A549 (cell line): ENCODE results near the gene SLX1A. TPM values are rescaled to one million over a fixed set of nuclear protein-coding genes. Genes with fewer than 3 reads are reported as not detected.
"Not testable (repeated sequence)": the region's sequence is repeated elsewhere in the genome, so short reads cannot be mapped to it uniquely, and the experiment has no call there.

ENCODE experiments used
- ATAC-seq, 2 experiments: fragments of 200-7000 bp in 1 of 2; fragments of >200 bp in 1 of 2; cut with Nextera tagmentation in 1 of 2; cut with Tn5 transposase in 1 of 2; 3 replicates each; pipeline versions ENCODE4 v1.8.0 to v1.9.1; 2018 to 2020; ENCODE audit warnings: mild to moderate bottlenecking in 1 of 2, moderate library complexity in 1 of 2
- CTCF ChIA-PET: fragments of 300-600 bp; sonication (Branson Sonifier 250); formaldehyde crosslinking; extraction: SDS; loops from one replicate; lab custom pipeline; 2021; ENCODE audit warnings: antibody characterized with exemption, inconsistent platforms; lab: Yijun Ruan, JAX
- POLR2A ChIA-PET: fragments of 350-600 bp; formaldehyde crosslinking; extraction: SDS; loops from one replicate; lab custom pipeline; 2021; ENCODE audit warnings: antibody characterized with exemption, inconsistent platforms; lab: Yijun Ruan, JAX
- DNase-seq, 2 experiments: peaks; one replicate each; pipeline versions ENCODE4 v3.0.0 to v3.0.0-alpha.2; 2011 to 2016; ENCODE audit warnings: low read depth in 1 of 2, low spot score in 1 of 2
- FAIRE-seq: peaks from 2 replicates; lab custom pipeline; 2011; peaks lifted over from hg19 to GRCh38; lab: Jason Lieb, UNC
- H3K27ac ChIP-seq, 2 experiments: fragments of >200 bp; sonication (Bioruptor Twin); formaldehyde crosslinking; 3 replicates each; pipeline ENCODE4 v1.5.1; 2016 to 2017
- H3K4me1 ChIP-seq: fragments of >200 bp; sonication (Bioruptor Twin); formaldehyde crosslinking; 3 replicates; pipeline ENCODE4 v1.6.1; 2016
- H3K4me2 ChIP-seq: fragments of >200 bp; sonication (Bioruptor Twin); formaldehyde crosslinking; 3 replicates; pipeline ENCODE4 v1.6.1; 2016
- H3K4me3 ChIP-seq: fragments of >200 bp; sonication (Bioruptor Twin); formaldehyde crosslinking; 3 replicates; pipeline ENCODE4 v1.5.1; 2016
- H3K9me3 ChIP-seq: fragments of >200 bp; sonication (Bioruptor Twin); formaldehyde crosslinking; 3 replicates; pipeline ENCODE4 v1.6.1; 2016
- ATOH8 ChIP-seq: fragments of 250-450 bp; sonication (Bioruptor Pico); IDR thresholded peaks from 2 replicates; pipeline ENCODE4 v1.5.0; 2020; ENCODE audit warnings: low read depth, mild to moderate bottlenecking, moderate library complexity
- CTCF ChIP-seq: fragments of >200 bp; sonication (Bioruptor Twin); formaldehyde crosslinking; IDR thresholded peaks from 3 replicates; pipeline ENCODE4 v1.5.1; 2016
- EHF ChIP-seq: fragments of 250-450 bp; sonication (Bioruptor Pico); IDR thresholded peaks from 2 replicates; pipeline ENCODE4 v1.5.0; 2020; ENCODE audit warnings: mild to moderate bottlenecking
- EHMT2 ChIP-seq: fragments of 200-600 bp; sonication (generic); IDR thresholded peaks from 2 replicates; pipeline ENCODE4 v1.6.1; 2016; ENCODE audit warnings: antibody characterized with exemption, low read depth, mild to moderate bottlenecking, moderate library complexity
- ELK1 ChIP-seq: fragments of 150-350 bp; IDR thresholded peaks from 2 replicates; pipeline ENCODE4 v1.6.1; 2014; ENCODE audit warnings: low read depth, mild to moderate bottlenecking, low read length
- EP300 ChIP-seq, 2 experiments: fragments of >200 bp; sonication (Bioruptor Twin); formaldehyde crosslinking; IDR thresholded peaks; 2 replicates in 1 of 2; 3 replicates in 1 of 2; pipeline ENCODE4 v1.6.1; 2016 to 2017
- FOSB ChIP-seq: fragments of 250-450 bp; sonication (Bioruptor Pico); IDR thresholded peaks from 2 replicates; pipeline ENCODE4 v1.5.0; 2020; ENCODE audit warnings: mild to moderate bottlenecking, moderate library complexity
- HDAC2 ChIP-seq: fragments of 200-600 bp; sonication (generic); IDR thresholded peaks from 2 replicates; pipeline ENCODE4 v1.6.1; 2016
- HOXA7 ChIP-seq: fragments of 250-450 bp; sonication (Bioruptor Pico); IDR thresholded peaks from 2 replicates; pipeline ENCODE4 v1.5.0; 2020; ENCODE audit warnings: mild to moderate bottlenecking, moderate library complexity
- HOXB5 ChIP-seq: fragments of 250-450 bp; sonication (Bioruptor Pico); IDR thresholded peaks from 2 replicates; pipeline ENCODE4 v1.5.0; 2020; ENCODE audit warnings: mild to moderate bottlenecking, moderate library complexity
- KDM1A ChIP-seq: fragments of 200-600 bp; sonication (generic); IDR thresholded peaks from 2 replicates; pipeline ENCODE4 v1.6.1; 2016; ENCODE audit warnings: low read depth, mild to moderate bottlenecking
- KDM5A ChIP-seq: fragments of 200-600 bp; sonication (generic); IDR thresholded peaks from 2 replicates; pipeline ENCODE4 v1.6.1; 2016; ENCODE audit warnings: antibody characterized with exemption, mild to moderate bottlenecking
- MAZ ChIP-seq: fragments of 150-350 bp; IDR thresholded peaks from 2 replicates; pipeline ENCODE4 v1.6.1; 2014; ENCODE audit warnings: antibody characterized with exemption, low read depth, low read length, borderline replicate concordance
- MYC ChIP-seq: IDR thresholded peaks from 2 replicates; pipeline ENCODE4 v1.6.1; 2012; ENCODE audit warnings: mild to moderate bottlenecking, inconsistent platforms, low read length, improper control_type of control experiment, borderline replicate concordance
- NPAS2 ChIP-seq: fragments of 250-450 bp; sonication (Bioruptor Pico); IDR thresholded peaks from 2 replicates; pipeline ENCODE4 v1.8.0; 2022; ENCODE audit warnings: mild to moderate bottlenecking, moderate library complexity, borderline replicate concordance
- PBX3 ChIP-seq: IDR thresholded peaks from 2 replicates; pipeline ENCODE4 v1.6.1; 2012
- PHF8 ChIP-seq: fragments of 200-600 bp; sonication (generic); IDR thresholded peaks from 2 replicates; pipeline ENCODE4 v1.6.1; 2016; ENCODE audit warnings: low read depth, mild to moderate bottlenecking, antibody characterized with exemption, moderate library complexity, borderline replicate concordance
- TP53 ChIP-seq: fragments of 250-450 bp; sonication (Bioruptor Pico); IDR thresholded peaks from 2 replicates; pipeline ENCODE4 v1.5.0; 2021; ENCODE audit warnings: mild to moderate bottlenecking, moderate library complexity
- ZC3H11A ChIP-seq: fragments of 450-650 bp; IDR thresholded peaks from 2 replicates; pipeline ENCODE4 v1.6.1; 2014; ENCODE audit warnings: antibody characterized with exemption, mild to moderate bottlenecking
- WGBS: methylation state at CpG from one replicate; pipeline ENCODE4 v1.1.6; 2017; ENCODE audit errors: missing lambda C conversion rate; 5-methylcytosine and 5-hydroxymethylcytosine counted together
- polyA plus RNA-seq, 4 experiments: library from polyadenylated mRNA; depleted of rRNA in 3 of 4; stranded (reverse); fragments of >200 nt; fragmentation: RNase III in 1 of 4; extraction: RNeasy Plus Mini Kit Qiagen cat#74134 plus additional on column Dnase treatment in 1 of 4; gene quantifications; 2 replicates in 3 of 4; 3 replicates in 1 of 4; pipeline ENCODE4 v1.2.3, GENCODE V29; 2011 to 2017

SLX1A gene
- polyA plus RNA-seq, 2 of the 4 experiments (the other 2 are of a cell fraction), result 3.5 to 28.4 TPM

GRCh38 chr16:30187971-30188561 lies 5.6 kb upstream of the SLX1A start:
- Histone ChIP-seq H3K27ac (no peak overlapping the region), H3K9me3 (no peaks in the 10 kb centered on the region), H3K4me2 (no peak overlapping the region), H3K4me3 (no peak overlapping the region), H3K4me1 (peaks cover 20% of the 10 kb centered on the region; the same call in 2 of the 3 replicates)
- DNase-seq (no peak), FAIRE-seq (no peak), ATAC-seq (no peak)
- 94% methylated on average over 15 of the region's 23 CpGs for WGBS
- TF ChIP-seq HOXB5 (no peak), ATOH8 (no peak), HOXA7 (CRISPR knock-in tag) (no peak), EHF (CRISPR knock-in tag) (no peak), HDAC2 (no peak), ELK1 (no peak), EP300 (IDR thresholded peaks at IDR 0.05) (no peak), FOSB (CRISPR knock-in tag) (no peak), TP53 (CRISPR knock-in tag) (no peak), NPAS2 (CRISPR knock-in tag) (no peak), PBX3 (no peak), ZC3H11A (no peak), CTCF (no peak), KDM5A (no peak), EHMT2 (no peak), KDM1A (no peak), PHF8 (no peak), MAZ (no peak), MYC (no peak)
- POLR2A ChIA-PET, result no interaction called here
- CTCF ChIA-PET, result interaction anchor here (0.8 to 1.5 kb wide), 5 partner anchors 10 to 70 kb away, joined by 3 to 8 read pairs (median 4); no protein-coding TSS in a partner anchor

- POLR2A ChIA-PET, H3K27ac ChIP-seq, H3K9me3 ChIP-seq, FAIRE-seq, ATAC-seq, H3K4me2 ChIP-seq, H3K4me3 ChIP-seq, CTCF ChIA-PET, DNase-seq, H3K4me1 ChIP-seq: not testable (repeated sequence)
- no CpG with 5 or more reads among the region's 12 CpGs for WGBS
Observed at GRCh38 chr16:30191158-30191557, 2.5 kb upstream of the SLX1A start.

- H3K4me3 ChIP-seq, POLR2A ChIA-PET, H3K4me1 ChIP-seq, FAIRE-seq, H3K27ac ChIP-seq, H3K4me2 ChIP-seq, DNase-seq, CTCF ChIA-PET, H3K9me3 ChIP-seq: not testable (repeated sequence)
- peak; percentile 51 to 57 for ATAC-seq
- no CpG with 5 or more reads among the region's 21 CpGs for WGBS
Observed at GRCh38 chr16:30193098-30193497, 577 bp upstream of the SLX1A start.

- CTCF ChIA-PET, H3K4me1 ChIP-seq, DNase-seq, H3K9me3 ChIP-seq, POLR2A ChIA-PET, FAIRE-seq: not testable (repeated sequence)
- Histone ChIP-seq H3K4me2 (peak overlapping the region; percentile 66; the same call in 2 of the 3 replicates), H3K4me3 (peak overlapping the region; percentile 37; the same call in 1 of the 3 replicates), H3K27ac (0 out of 6 replicates have a peak overlapping the region, but pooled peaks of 1 of the 2 experiments have one; percentile 70)
- WGBS, result 62% methylated on average over 24 of the region's 60 CpGs
- ATAC-seq, result peak; percentile 75 to 84
Observed at GRCh38 chr16:30194172-30194925, 674 bp downstream of the SLX1A start.

- H3K4me1 ChIP-seq, CTCF ChIA-PET, ATAC-seq, DNase-seq, H3K4me2 ChIP-seq, H3K27ac ChIP-seq, H3K4me3 ChIP-seq, H3K9me3 ChIP-seq, FAIRE-seq, POLR2A ChIA-PET: not testable (repeated sequence)
- WGBS, result no CpG with 5 or more reads among the region's 2 CpGs
Observed at GRCh38 chr16:30197001-30197400, 3.3 kb downstream of the SLX1A start.
